GM13977 (cell line): ENCODE measurements around the gene BATF2.

Source experiments
- DNase-seq: peaks from one replicate; pipeline ENCODE4 v3.0.0; 2012; ENCODE audit warnings: low spot score
- in situ Hi-C: fragments of 300-500 bp; cut with MboI; formaldehyde crosslinking; loops from one replicate; pipeline ENCODE4 v1.12.0; 2022; ENCODE audit warnings: low sequenced_read_pairs, low pct_unique_long_range_greater_than_20kb, mixed read lengths, inconsistent platforms; ENCODE audit not compliant: unreplicated experiment
- TF ChIP-seq, protein P1 (sequence below): IDR thresholded peaks from 2 replicates; pipeline ENCODE4 v1.5.1; 2012; ENCODE audit warnings: mild to moderate bottlenecking, control low read depth; ENCODE audit not compliant: insufficient read depth; ENCODE audit errors: extremely low read depth, missing control alignments

The BATF2 gene

DNA sequence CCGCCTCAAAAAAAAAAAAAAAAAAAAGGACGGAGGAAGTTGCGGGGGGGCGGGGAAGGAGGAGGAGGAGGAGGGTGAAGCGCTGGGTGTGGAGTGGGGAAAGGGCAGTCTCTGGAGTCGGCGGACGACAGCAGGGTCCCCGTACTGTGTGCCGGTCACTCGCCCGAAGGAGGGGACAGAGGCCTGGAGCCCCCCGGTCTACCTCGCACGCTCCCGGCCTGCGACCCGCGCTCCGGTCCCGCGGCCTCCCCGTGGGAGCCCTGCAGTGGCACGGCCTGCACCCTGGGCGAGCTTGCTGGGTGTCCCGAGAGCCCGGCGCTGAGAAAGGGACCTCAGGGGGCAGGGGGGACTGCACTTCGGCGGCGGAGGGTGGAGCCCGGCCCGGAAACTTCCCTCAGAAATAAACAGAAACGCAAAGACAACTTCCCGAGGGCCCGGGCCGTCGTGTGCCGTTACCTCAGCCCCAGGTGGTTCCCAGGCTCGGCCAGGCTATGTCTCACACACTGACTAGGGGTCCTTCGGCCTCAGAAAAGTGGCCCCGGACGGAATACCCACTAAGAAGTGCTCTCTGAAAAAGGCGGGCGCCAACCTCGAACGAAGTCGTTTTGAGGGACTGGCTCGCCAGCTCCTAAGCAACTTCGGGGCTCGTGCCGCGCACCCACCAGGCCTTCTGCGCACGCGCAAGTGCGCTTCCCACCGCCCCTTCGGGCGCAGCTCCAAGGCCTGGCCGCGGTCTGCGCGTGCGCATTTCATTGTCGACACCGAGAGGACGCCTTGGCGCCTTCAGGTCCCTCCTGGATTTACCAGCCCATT, 25.1 kb downstream of the BATF2 start, which contains the start of gene MAJIN:
Gene MAJIN (minus strand): TSS at position 688 of the 813 bp plus-strand sequence. CDS start 12,703 bp downstream, outside the sequence.
- TF ChIP-seq, protein P1, sequence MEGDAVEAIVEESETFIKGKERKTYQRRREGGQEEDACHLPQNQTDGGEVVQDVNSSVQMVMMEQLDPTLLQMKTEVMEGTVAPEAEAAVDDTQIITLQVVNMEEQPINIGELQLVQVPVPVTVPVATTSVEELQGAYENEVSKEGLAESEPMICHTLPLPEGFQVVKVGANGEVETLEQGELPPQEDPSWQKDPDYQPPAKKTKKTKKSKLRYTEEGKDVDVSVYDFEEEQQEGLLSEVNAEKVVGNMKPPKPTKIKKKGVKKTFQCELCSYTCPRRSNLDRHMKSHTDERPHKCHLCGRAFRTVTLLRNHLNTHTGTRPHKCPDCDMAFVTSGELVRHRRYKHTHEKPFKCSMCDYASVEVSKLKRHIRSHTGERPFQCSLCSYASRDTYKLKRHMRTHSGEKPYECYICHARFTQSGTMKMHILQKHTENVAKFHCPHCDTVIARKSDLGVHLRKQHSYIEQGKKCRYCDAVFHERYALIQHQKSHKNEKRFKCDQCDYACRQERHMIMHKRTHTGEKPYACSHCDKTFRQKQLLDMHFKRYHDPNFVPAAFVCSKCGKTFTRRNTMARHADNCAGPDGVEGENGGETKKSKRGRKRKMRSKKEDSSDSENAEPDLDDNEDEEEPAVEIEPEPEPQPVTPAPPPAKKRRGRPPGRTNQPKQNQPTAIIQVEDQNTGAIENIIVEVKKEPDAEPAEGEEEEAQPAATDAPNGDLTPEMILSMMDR = no peak
- peak; percentile 75 for DNase-seq
- in situ Hi-C loops = no loop called here

- in situ Hi-C loops = no loop called here
- TF ChIP-seq, protein P1 = no peak
- no peak for DNase-seq
Measured at GRCh38 chr11:64970731-64971151, 26.0 kb downstream of the BATF2 start.

- in situ Hi-C loops = no loop called here
- TF ChIP-seq, protein P1 = no peak
- no peak for DNase-seq
Measured at GRCh38 chr11:64969209-64969608, 27.6 kb downstream of the BATF2 start.

GRCh38 chr11:64967375-64967774, 29.4 kb downstream of the BATF2 start:
- in situ Hi-C loops = no loop called here
- DNase-seq = no peak
- TF ChIP-seq, protein P1 = no peak

DNA sequence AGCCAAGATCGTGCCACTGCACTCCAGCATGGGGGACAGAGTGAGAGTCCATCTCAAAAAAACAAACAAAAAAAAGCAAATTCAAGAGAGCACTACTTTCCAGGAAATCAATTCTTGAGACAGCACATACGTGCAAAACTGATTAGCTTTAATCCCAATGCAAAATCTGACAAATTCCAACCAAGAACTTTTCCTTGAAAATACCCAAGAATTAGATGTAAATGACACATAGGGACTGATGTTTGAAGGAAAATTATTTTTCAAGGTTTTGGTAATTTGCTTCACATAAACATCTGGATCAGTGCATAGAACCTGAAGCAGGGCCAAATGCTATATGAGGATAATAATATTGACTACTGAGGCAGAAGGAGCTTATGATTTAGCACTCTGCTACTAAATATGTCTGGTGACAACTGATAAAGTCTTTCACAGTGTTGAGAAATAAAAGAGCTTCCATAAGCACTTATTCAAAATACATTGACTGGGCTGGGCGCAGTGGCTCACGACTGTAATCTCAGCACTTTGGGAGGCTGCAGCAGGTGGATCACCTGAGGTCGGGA, 33.6 kb downstream of the BATF2 start:
- DNase-seq = no peak
- TF ChIP-seq, protein P1 = no peak
- in situ Hi-C loops = no loop called here

- TF ChIP-seq, protein P1 = no peak
- DNase-seq = no peak
- in situ Hi-C loops = no loop called here
Measured at GRCh38 chr11:64960719-64961118, 36.1 kb downstream of the BATF2 start.
